ENCODE measurements around the gene TMX1.

DNA sequence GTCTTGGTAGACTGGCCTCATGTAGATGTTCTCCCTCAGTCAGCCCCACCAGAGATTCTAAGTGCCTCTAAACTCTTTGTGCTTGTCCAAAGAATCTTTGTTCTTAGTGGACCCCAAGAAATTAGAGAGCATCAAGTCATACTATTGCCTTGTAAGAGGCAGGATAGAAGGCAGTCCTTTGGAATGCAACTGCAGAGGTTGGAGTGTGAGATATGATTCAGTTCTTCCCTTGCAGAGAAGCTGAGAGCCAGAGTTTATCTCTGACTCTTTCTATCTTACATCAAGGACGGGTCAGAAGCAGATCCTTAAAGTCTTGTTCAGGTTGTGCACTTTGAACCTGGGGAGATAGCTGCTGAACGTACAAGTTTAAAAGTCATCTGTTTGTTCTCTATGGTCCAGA is 21.1 kb downstream of the TMX1 start:
- TF ChIP-seq GTF2F1 (IDR thresholded peaks at IDR 0.05; ENCODE audit: borderline replicate concordance, low read depth, low read length), result no peak
- TF ChIP-seq CTCF (IDR thresholded peaks at IDR 0.05; ENCODE audit: control extremely low read depth in 1 of 3, insufficient read depth in 1 of 3, low read depth in 1 of 3, low read length in 3 of 3), result no peak
- no peak for TF ChIP-seq BRCA1 (IDR thresholded peaks at IDR 0.05; ENCODE audit: low read depth, low read length)
- TF ChIP-seq EP300 (IDR thresholded peaks at IDR 0.05; ENCODE audit: borderline replicate concordance in 1 of 2, low read depth in 2 of 2, low read length in 2 of 2), result no peak
- TF ChIP-seq USF2 (IDR thresholded peaks at IDR 0.05; ENCODE audit: low read length), result no peak
- TF ChIP-seq POLR2AphosphoS5 (IDR thresholded peaks at IDR 0.05; ENCODE audit: low read depth, low read length), result no peak
- TF ChIP-seq POLR2A (IDR thresholded peaks at IDR 0.05; ENCODE audit: control extremely low read depth in 1 of 2, low read depth in 2 of 2, low read length in 2 of 2), result no peak
- no peak for TF ChIP-seq CEBPB (IDR thresholded peaks at IDR 0.05; ENCODE audit: low read depth, low read length)
- no peak for TF ChIP-seq JUN (IDR thresholded peaks at IDR 0.05; ENCODE audit: low read depth, low read length)
- TF ChIP-seq SRF (IDR thresholded peaks at IDR 0.05; ENCODE audit: low read depth, low read length), result no peak
- no peak for TF ChIP-seq CBX8 (IDR thresholded peaks at IDR 0.05; ENCODE audit: borderline replicate concordance, low read depth, low read length)
- no peak for TF ChIP-seq RFX5 (IDR thresholded peaks at IDR 0.05; ENCODE audit: borderline replicate concordance, low read depth, low read length)

All from H1 (cell line).